HG03558 (cell line): Measurements from ENCODE around the gene KANSL1.
"Not testable (repeated sequence)": the region's sequence is repeated elsewhere in the genome, so short reads cannot be mapped to it uniquely, and the experiment has no call there.

Experiments
- ATAC-seq: cut with Tn5 transposase; IDR thresholded peaks from one replicate; pipeline ENCODE4 v1.9.1; 2021; ENCODE audit warnings: moderate number of reproducible peaks; ENCODE audit not compliant: unreplicated experiment; ENCODE audit errors: extremely low read depth

The KANSL1 gene

DNA sequence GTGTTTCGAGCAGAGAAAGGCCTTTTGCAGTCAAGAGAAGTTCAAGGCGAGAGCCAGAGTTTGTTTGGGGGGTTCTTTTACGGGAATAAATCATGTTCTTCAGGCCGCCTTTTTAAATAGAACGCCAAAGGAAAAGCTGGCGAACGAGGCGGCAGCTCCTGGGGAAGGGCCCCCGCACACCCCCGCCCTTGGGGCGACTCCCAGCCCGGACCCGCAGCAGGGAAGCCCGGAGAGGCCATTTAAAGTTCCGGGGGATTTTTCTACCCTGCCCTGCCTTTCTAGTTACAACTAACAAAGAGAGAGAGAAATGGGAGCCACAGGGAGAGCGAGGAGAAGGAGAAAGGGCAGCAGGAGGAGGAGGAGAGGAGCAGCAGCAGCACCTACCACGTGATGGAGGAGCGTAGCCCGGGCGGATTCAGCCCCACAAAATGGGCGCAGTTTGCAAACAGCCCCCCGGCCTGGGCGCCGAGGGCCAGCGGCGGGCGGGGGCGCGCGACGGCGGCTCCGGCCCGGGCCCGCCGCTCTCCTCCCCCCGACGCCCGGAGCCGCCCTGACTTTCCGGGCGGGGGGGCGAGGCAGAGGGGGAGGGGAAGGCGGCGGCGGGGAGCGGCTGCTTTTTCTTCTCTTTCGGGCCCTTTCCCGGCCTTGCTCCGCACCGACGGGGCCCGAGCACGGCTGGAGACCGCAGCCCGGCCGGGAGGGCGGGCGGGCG lies 634 bp downstream of the KANSL1 start:
- no peak for ATAC-seq

GRCh38 chr17:46192189-46192438 lies 1.1 kb downstream of the KANSL1 start:
- ATAC-seq: no peak

- ATAC-seq: no peak
Observed at GRCh38 chr17:46191322-46192188, 1.7 kb downstream of the KANSL1 start.

- no peak for ATAC-seq
Observed at GRCh38 chr17:46190763-46191162, 2.5 kb downstream of the KANSL1 start.

GRCh38 chr17:46186827-46187235 lies 6.4 kb downstream of the KANSL1 start:
- not testable (repeated sequence) for ATAC-seq

GRCh38 chr17:46184696-46185095 lies 8.5 kb downstream of the KANSL1 start:
- ATAC-seq: no peak

- ATAC-seq: not testable (repeated sequence)
Observed at GRCh38 chr17:46183383-46183782, 9.8 kb downstream of the KANSL1 start.

DNA sequence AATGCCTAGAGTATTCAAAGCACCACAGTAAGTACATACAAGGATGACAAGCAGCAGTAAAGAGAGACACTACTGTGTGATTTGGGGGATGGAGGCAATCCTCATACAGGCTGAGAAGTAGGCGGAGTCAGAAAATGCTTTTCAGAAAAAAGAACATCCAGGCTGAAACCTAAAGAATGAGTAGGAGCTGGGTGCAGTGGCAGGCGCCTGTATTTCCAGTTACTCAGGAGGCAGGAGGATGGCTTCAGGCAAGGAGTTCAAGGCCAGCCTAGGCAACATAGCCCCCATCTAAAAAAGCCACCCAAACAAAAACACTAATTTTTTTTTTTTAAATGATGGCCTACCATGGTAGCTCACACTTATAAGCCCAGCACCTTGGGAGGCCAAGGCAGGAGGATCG lies 10.3 kb downstream of the KANSL1 start:
- ATAC-seq: no peak

DNA sequence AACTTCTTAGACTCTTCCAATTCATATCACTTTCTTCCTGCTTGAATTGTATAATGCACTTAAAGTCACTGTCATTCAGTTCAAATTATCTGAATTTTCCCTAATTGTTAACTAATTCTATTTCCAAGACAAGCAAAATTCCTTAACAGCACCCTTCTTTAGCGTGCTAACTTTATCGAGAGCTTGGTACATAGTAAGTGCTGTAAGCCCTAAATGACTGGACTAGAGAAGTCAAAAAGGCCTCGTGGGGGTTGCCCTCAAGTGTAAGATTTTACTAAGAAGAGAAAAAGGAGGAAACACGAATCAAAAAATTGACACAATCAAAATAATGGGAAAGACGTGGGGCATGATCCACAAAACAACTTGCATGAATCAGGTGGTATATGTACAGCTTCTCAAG lies 11.3 kb downstream of the KANSL1 start:
- ATAC-seq: no peak

DNA sequence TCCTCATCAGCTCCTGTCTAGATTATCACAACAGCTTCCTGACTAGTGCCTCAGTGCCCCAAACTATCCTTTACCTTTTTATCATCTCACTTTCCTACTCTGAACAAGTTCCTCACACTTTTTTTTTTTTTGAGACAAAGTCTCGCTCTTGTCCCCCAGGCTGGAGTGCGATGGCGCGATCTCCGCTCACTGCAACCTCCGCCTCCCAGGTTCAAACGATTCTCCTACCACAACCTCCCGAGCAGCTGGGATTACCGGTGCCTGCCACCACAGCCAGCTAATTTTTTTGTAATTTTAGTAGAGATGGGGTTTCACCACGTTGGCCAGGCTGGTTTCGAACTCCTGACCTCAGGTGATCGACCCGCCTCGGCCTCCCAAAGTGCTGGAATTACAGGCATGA lies 11.9 kb downstream of the KANSL1 start:
- not testable (repeated sequence) for ATAC-seq

DNA sequence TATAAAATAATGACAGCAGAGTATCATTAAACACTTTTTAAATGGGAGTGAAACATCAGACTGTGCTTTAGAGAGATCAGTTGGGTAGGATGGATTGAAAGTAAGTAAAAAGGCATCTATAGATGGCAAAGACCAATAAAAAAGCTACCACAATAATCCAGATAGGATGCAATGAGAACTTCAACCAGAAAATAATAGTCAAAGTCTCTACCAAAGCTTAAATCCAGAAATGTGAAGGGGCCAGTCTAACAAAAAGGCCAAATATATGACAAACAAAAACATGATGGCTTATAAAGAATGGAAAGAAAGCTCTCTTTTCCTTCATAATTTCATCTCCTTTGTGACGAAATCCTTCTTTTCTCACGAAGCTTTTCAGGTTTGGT lies 12.3 kb downstream of the KANSL1 start:
- no peak for ATAC-seq

DNA sequence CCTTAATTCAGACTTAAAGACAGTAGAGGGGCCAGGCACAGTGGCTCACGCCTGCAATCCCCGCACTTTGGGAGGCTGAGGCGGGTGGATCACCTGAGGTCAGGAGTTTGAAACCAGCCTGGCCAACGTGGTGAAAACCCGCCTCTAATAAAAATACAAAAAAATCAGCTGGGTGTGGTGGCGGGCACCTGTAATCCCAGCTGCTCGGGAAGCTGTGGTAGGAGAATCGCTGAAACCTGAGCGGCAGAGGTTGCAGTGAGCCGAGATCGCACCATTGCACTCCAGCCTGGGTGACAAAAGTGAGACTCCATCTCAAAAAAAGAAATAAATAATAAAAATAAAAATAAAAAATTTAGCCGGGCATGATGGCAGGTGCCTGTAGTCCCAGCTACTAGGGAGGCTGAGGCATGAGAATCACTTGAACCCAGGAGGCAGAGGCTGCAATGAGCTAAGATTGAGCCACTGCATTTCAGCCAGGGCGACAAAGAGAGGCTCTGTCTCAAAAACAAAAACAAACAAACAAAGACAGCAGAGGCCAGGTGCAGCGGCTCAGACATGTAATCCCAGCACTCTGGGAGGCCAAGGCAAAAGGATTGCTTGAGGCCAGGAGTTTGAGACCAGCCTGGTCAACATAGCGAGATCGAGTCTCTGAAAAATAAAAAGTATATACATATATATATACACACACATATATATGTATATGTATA lies 12.9 kb downstream of the KANSL1 start:
- ATAC-seq: not testable (repeated sequence)

- no peak for ATAC-seq
Observed at GRCh38 chr17:46179375-46179999, 13.7 kb downstream of the KANSL1 start.

- ATAC-seq: no peak
Observed at GRCh38 chr17:46178550-46179214, 14.5 kb downstream of the KANSL1 start.

GRCh38 chr17:46176975-46177374 lies 16.3 kb downstream of the KANSL1 start:
- ATAC-seq: no peak

DNA sequence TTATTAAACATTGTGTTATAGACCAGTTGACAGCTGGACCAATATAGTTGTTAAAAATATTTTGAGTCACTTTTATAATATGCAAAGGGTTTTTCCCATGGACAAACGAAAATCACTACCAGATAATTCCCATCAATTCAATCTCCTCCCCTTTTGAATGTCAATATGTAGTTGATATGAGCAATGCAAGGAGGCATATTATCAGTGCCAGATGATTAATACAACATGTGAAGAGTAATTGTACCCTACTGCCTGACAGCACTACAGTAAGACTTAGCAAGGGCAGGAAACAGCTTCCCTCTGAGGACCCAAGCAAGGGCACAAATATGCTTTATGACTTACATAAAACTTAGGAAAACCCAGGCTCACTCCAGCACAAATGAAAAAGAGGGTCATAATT lies 17.3 kb downstream of the KANSL1 start:
- ATAC-seq: no peak

DNA sequence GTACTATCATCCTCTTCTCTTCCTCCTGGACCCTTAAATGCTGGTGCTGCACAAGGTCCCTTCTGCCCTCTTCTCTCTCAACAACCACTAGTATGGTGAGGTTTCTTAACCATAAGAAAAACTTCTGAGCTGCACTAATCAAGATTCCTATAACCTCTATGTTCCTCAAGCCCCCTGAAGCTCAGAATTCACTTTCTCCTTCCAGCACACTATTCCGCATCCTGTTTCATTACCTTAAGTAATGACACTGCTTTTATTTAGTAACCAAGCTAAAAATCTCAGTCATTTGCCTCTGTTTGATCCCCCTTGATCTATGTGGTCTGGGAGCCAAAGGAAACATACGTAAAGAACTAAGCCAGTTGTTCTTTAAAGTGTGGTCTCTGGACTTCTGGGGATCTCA lies 20.1 kb downstream of the KANSL1 start:
- ATAC-seq: no peak

GRCh38 chr17:46171939-46172338 lies 21.3 kb downstream of the KANSL1 start:
- ATAC-seq: no peak

DNA sequence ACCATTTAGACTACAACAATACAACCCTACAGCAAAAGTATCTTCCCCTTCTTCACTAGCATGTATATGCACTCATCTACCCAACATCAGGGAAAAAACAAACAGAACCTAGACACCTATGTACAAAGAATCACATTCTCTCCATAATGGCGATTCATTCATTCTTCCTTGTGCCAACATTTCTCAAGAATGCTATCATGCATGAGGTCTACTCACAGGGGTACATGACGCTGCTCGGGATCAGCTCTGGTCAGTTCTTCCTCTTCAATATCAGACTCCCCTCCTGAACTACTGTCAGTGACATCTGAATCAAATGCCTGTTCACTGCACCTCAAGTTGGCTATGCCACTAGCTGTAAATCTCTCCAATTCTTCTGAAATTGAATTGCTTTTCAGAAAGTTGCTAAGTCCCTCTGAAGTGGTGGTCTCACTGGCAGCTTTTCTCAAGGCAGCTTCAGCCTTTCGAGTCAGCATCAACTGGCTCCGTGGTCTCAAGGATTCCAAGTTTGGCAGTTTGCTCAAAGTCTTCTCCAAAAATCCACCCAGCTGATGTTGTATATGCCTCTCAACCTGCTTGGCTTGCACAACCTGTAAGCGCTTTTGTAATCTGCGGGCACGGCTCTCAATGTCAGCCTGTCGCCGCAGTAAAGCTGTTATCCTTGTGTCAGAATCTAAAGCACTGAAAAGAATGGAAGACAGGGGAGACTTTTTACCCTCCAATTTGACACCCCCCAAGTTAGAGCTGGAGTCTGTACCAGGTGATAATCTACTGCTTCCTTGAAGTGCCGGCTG lies 22.4 kb downstream of the KANSL1 start:
- ATAC-seq: no peak
